ENCODE data around the gene MEG3.

The MEG3 gene

GRCh38 chr14:100867631-100868315 is 41.9 kb downstream of the MEG3 start:
- no peak for DNase-seq

DNA sequence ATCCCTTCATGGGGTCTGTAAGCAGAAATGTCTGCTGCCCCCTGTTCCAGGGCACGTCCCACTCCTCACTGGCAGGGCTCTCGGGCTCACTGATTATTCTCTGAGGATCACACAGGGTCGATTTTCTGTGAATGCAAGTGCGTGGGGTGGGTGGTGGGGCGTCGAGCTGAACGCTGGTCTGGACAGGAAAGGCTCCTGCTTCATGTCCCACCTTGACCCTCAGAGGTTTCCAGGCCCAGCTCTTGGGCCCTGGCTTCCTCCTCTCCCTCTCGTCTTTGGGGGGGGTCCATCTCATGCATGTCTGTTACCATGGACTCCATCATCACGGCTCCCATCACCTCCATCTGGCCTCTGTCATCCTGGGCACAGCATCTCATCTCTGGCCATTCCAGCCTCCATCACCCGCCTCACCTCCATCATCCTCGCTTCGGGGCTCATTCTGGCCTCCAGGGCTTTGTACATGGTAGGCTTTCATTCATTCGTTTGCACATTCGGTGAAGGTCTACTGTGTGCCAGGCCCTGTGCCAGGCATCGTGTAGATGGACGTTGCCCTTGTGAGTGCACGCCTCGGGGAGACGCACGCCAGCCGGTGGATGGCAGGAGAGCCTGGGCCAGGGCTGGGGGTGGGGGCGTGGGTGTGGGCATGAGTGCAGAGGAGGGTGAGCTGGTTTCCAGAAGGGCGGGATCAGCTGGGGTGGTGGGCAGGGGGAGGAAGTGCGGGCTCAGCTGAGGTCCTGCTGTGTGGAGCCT is 42.9 kb downstream of the MEG3 start:
- no peak for DNase-seq

DNA sequence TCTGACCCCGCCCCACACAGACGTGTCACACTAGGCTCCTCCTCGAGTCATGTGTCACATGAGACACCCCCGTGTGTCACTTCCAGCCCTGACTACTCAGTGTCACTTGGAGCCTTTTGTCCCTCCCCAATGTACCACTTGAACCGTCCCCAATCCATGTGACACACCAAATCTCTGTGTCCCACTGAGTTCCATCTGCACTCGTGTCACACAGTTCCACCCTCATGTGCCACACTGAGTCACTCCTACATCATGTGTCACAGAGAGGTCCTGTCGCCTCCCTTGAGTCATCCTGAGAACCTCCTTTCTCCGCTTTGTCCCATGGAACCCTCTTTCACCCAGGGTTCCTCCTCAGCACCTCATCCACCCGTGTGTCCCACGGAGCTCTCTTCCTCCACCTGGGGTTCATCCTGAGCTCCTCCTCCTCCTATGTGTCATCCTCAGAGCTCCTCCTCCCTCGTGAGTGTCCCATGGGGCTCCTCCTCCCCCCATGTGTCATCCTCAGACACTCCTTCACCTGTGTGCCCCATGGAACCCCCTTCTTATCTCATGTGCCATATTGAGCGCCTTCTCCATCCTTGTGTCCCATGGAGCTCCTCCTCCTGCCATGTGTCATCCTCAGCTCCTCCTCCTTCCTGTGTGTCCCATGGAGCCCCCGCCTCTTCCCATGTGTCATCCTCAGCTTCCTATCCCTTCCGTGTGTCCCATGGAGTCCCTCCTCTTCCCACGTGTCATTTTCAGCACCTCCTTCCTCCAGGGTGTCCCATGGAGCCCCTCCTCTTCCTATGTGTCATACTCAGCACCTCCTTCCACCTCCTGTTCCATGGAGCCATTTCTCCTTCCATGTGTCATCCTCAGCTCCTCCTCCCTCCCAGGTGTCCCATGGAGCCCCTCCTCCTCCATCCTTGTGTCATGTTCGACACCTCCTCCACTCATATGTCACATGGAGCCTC is 45.6 kb downstream of the MEG3 start:
- no peak for DNase-seq

- no peak for DNase-seq
Observed at GRCh38 chr14:100872259-100873095, 46.6 kb downstream of the MEG3 start.

DNA sequence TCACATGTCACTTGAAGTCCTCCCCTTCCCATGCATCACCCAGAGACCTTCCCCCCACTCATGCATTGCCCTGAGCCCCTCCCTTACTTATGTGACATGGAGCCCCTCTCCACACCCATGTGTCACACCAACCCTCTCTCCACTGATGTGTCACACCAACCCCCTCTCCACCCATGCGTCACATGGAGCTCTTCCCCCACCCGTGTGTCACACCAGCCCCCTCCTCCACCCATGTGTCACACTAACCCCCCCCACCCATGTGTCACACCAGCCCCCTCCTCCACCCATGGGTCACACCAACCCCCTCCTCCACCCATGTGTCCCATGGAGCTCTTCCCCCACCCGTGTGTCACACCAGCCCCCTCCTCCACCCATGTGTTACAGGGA is 47.2 kb downstream of the MEG3 start:
- DNase-seq = no peak

DNA sequence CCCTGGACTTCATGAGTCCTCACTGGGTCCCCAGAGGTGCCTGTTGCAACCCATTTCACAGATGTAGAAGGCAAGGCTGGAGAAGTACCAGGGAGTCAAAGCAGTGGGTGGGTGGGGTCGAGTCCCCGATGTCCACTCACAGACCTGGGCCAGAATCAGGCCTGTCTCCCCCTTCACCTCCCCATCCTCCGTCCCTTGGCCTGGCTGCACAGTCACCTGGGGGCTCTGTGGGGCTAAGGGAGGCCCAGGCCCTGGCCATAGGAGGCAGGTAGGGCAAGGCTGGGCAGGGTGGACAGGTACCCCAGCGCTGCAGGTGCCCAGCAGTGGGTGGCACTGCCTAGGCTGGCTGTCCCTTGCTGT is 48.1 kb downstream of the MEG3 start:
- DNase-seq = no peak

GRCh38 chr14:100874411-100875091 is 48.6 kb downstream of the MEG3 start:
- no peak for DNase-seq

DNA sequence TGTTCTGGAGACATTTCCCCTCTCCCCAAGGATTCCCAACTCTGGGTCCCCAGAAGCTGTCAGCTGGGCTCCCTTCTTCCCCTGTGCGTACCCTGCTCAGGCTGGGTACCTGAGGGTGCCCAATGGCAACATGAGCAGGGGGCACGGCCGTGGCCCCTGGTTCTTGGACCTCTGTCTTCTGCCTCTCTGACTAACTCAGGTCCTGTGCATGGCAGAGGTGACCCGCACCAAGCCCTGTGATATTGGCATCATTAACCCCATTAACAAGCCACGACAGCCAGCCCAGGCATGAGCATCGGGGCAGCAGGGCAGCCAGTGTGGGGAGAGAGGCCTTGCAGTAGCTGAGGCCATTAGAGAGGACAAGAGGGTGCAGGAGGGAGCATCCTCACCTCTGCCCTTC is 49.2 kb downstream of the MEG3 start:
- no peak for DNase-seq

GRCh38 chr14:100875861-100876590 is 50.1 kb downstream of the MEG3 start:
- no peak for DNase-seq

DNA sequence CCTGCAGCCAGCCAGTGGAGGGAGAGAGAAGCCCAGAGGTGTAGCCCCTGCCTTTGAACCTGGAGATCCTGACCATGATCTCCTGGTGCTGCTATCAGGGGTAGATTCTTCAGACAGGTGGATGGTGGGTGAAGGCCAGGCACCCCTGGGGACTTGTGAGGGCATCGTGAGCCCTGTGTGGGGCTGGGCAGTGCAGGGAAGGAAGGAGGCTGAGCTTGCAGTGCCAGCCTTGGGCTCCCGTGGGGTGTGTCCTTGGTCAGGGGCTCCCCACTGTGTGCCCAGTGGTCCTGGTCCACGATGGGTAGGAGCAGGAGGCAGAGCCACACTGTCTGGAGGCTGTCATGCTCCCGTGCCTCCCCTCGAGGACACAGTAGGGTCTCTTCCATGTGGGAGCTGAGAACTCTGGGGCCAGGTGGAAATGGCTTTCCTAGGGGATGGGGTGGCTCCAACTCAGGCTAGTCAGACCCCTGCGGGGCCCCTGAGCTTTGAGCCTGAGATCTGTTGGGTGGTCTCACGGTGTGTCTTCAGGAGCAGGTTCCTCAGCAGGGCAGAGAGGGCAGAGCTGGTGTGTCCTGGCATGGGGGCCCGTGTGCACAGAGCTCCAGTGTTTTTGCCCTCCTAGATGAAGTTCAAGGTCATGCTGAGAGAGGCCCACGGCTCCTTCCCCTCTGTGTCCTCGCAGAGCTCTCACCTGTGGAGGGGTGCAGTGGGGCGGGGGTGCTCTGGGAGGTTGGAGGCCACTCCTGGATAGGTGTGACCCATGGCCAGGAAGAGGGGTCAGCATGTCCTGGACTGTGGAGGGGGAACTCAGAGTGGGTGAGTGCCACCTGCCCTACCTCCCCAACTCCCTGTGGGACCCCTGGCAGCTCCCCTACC is 52.6 kb downstream of the MEG3 start:
- no peak for DNase-seq

- DNase-seq = no peak
Observed at GRCh38 chr14:100879194-100879593, 53.3 kb downstream of the MEG3 start.

DNA sequence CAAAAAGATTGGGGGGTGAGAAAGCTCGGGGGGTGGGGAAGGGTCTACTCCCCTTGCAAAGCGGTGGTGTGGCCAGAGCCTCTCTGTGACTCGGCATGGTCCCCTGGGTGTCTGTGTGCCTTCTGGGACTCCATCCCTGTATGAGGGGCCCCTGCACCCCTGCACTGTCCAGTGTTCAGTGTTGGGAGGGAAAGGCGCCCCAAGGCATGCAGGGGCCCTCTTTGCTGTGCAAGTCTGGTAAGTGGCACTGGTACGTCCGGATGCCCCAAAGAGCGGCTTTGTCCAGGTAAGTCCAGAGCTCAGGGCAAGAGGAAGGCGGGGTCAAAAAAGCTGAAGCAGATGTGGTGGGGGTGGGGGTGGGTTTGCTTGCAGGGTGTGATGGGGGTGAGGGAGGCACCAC is 53.9 kb downstream of the MEG3 start:
- DNase-seq = no peak

GRCh38 chr14:100880271-100881101 is 54.6 kb downstream of the MEG3 start:
- no peak for DNase-seq

- DNase-seq = no peak
Observed at GRCh38 chr14:100881211-100882025, 55.5 kb downstream of the MEG3 start.

DNA sequence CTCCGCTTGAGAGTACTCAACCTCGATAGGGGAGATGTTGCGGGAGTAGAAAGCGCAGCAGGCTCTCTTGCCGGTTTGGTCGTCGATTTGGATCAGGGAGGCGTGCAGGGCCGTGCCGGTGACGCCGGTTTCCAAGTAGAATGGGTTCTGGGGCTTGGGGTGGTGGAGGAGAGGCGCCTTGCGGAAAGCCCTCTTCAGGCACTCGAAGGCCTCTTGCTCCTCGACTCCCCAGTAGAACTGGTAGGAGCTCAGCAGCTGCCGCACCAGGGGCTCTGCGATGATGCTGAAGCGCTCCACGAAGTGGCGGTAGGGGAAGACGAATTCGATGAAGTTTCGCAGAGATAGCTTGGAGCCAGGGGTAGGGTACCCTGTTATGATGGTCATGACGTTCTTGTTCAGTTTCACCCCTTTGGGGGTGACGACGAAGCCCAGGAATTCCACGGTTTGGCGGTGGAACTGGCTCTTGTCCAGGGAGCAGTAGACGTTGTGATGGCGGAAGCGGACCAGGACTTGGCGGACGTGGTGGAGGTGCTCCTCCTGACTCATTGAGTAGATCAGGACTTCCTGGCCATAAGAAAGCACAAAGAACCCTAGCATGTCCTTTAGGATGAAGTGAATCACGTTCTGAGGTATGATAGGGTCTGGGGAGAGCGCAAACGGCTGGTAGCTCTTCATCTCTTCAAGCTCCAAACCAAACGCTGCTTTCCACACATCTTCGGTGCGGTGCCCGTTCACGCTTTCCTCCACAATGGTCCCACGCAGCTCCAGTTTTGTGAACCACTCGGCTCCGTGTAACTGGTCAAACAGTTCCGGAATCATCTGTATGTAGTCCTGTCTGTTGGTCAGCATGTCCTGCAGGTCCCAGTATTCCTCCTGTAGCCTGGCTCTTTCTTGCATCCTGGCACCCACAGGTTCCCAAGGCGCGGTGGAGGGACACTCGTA is 56.4 kb downstream of the MEG3 start:
- DNase-seq = no peak

DNA sequence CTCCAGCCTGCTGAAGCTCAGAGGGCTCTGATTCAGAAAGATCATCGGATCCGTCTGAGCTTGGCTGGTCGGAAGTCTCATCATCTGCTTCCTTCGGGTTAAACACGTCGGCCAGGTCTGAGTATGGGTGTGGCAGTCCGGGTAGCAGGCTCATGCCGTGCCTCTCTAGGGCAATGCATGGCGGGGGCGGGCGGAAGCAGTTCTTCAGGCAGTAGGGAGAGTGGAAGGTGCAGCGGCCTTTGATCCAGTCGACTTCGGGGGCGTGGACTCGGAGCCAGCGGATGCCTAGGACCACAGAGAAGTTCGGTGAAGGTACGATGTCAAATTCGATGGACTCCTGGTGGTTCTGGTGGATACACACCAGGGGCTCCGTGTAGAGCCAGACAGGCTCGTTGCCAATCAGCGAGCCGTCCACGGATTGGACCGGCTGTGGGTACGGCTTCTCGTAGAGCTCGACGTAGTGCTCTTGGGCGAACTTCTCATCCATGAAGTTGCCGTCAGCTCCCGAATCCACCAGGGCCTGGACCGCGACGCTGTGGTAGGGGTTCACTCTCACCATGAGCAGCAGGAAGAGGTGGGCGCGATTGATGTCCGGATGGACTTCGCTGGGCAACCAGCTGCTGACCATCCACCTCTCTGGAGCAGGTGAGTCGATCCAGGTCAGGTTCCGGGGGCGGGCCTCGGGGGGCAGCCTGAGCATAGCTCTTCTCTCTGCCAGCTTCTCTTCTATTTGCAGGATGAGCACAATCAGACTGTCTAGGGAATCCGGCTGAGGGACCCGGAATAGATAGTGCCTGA is 57.3 kb downstream of the MEG3 start:
- DNase-seq = no peak

DNA sequence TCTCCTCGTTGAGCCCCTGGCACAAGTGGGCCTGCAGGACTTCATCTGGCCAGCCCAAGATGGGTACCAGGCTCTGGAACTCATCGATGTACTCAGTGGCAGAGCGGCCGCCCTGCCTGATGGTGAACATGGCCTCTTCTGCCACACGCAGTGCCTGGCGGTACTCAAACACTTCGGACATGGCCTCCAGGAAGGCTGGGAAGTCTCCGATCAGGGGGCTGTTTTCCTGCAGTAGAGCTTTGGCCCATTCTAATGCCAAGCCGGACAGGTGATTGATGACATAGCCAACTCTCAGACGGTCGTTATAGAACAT is 57.8 kb downstream of the MEG3 start:
- DNase-seq = no peak

All from CD4-positive, alpha-beta T cell treated with Interferon alpha-2 for 1 hour (primary cell).